Lower lobe of right lung (tissue), 2 donors: ENCODE results near the gene AFF3. TPM values are rescaled to one million over a fixed set of nuclear protein-coding genes. Genes with fewer than 3 reads are reported as not detected.

Experiments
- ATAC-seq, 2 donors: fragments of 200-7000 bp; cut with Tn5 transposase; one replicate each; pipeline ENCODE4 v1.9.1; 2020 to 2022; ENCODE audit warnings: mild to moderate bottlenecking in 2 of 2, moderate library complexity in 2 of 2
- DNase-seq: peaks from one replicate; pipeline ENCODE4 v3.0.0-alpha.2; 2020
- H3K27ac ChIP-seq: fragments of 200-600 bp; one replicate; pipeline ENCODE4 v1.8.0; 2022
- H3K27me3 ChIP-seq: fragments of 200-600 bp; one replicate; pipeline ENCODE4 v1.8.0; 2022; ENCODE audit warnings: low read depth
- H3K36me3 ChIP-seq: fragments of 200-600 bp; one replicate; pipeline ENCODE4 v1.8.0; 2022; ENCODE audit warnings: mild to moderate bottlenecking
- H3K4me1 ChIP-seq: fragments of 200-600 bp; one replicate; pipeline ENCODE4 v1.8.0; 2022
- H3K4me3 ChIP-seq: fragments of 200-600 bp; one replicate; pipeline ENCODE4 v1.8.0; 2022; ENCODE audit warnings: mild to moderate bottlenecking
- H3K9me3 ChIP-seq: fragments of 200-600 bp; one replicate; pipeline ENCODE4 v1.8.0; 2022
- CTCF ChIP-seq: fragments of 200-600 bp; IDR thresholded peaks from one replicate; pipeline ENCODE4 v1.8.0; 2022; ENCODE audit warnings: antibody characterized with exemption, mild to moderate bottlenecking
- intact Hi-C: fragments of 100-400 bp; cut with DNase I; formaldehyde crosslinking; loops from one replicate; pipeline ENCODE4 v1.11.0; 2022
- total RNA-seq: library from RNA; stranded (reverse); fragmentation: NEBNext Ultra II Directional; extraction: Animal tissue kit (Norgen Biotek cat#: 25700); gene quantifications from one replicate; pipeline ENCODE4 v1.2.1, GENCODE V29; 2021
- donor health status: DM: no; HTN: yes; CAD: no; lungs with severe emphysema.

Gene AFF3
- total RNA-seq, 1 donor from 2014 or later = 57.3 TPM

- Histone ChIP-seq H3K4me3 (no peak overlapping the region), H3K27me3 (no peaks in the 10 kb centered on the region), H3K27ac (no peak overlapping the region), H3K9me3 (no peaks in the 10 kb centered on the region), H3K36me3 (no peaks in the 10 kb centered on the region), H3K4me1 (no peaks in the 10 kb centered on the region)
- DNase-seq (no peak), ATAC-seq (no peak)
- no peak for TF ChIP-seq CTCF
- intact Hi-C loops = no loop called here
These were observed 379.7 kb downstream of the AFF3 start for GRCh38 chr2:99762714-99763113.

DNA sequence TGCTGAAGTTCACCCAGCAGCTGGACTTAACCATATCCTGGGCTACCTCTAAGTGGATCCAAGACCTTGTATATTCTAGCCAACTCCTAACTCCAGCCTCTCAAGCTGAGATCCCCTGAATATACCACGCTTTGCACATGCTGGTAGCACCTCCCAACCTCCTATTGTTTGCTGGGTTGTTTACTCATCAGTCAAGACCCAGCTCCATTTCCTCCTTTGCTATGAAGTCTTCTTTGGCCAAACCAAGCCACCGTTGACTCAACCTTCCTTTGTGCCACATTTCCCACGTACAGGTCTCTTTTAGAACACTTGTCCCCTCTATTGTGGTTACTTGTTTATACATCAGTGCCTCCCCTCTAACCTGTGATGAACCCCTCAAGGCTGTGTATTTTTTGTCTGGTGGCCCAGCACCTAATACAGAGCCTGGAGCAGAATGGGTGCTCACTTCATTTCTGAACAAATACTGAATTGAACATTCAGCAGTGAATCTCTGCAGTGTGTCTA is 384.7 kb downstream of the AFF3 start:
- intact Hi-C loops = no loop called here
- no peaks in the 10 kb centered on the region for H3K4me1 ChIP-seq
- no peak for TF ChIP-seq CTCF
- H3K4me3 ChIP-seq = no peak overlapping the region
- H3K36me3 ChIP-seq = no peaks in the 10 kb centered on the region
- no peaks in the 10 kb centered on the region for H3K27me3 ChIP-seq
- DNase-seq (no peak), ATAC-seq (no peak)
- H3K27ac ChIP-seq = no peak overlapping the region
- H3K9me3 ChIP-seq = no peaks in the 10 kb centered on the region

DNA sequence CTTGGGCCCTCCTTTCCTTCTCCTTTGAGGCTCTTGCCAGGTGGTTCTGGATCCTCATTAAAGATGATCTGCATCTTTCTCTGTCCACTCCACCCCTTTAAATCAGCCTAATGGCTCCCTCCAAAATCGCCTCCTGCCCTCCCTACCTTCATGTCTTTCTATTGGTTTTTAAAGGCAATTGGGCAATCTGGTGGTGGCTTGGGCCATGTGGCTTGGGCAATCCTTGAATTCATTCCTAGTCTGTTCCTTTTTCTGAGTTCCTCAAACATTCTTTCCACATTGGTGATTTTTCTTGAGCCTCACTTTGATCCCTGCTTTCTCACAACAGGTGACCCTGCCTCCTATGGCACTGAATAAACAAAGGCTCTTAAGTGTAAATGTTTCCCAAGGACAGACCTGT is 386.3 kb downstream of the AFF3 start:
- DNase-seq (no peak), ATAC-seq (peak; percentile 64 to 69)
- no peak overlapping the region for H3K4me3 ChIP-seq
- no peaks in the 10 kb centered on the region for H3K9me3 ChIP-seq
- intact Hi-C loops = no loop called here
- no peaks in the 10 kb centered on the region for H3K4me1 ChIP-seq
- H3K27me3 ChIP-seq = no peaks in the 10 kb centered on the region
- H3K27ac ChIP-seq = no peak overlapping the region
- H3K36me3 ChIP-seq = no peaks in the 10 kb centered on the region
- no peak for TF ChIP-seq CTCF

DNA sequence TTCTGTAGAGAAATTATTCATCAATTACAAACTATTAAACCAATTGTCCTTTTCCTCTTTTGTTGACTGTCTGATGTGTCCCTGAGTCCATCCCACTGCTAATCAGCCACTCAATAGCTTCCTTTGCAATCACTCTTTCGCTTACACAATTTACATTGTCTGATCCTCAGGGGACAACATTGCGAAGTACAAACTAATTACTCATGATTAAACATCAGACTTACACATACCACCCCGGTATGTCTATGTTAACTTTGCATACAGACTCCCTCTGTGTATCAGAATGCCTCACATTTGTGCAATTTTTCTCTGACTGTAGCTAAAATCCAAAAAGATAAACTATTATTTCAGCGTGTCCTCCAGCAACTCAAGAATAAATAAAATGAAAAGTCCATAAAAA is 388.2 kb downstream of the AFF3 start:
- TF ChIP-seq CTCF = no peak
- H3K4me1 ChIP-seq = no peaks in the 10 kb centered on the region
- no peaks in the 10 kb centered on the region for H3K27me3 ChIP-seq
- no peaks in the 10 kb centered on the region for H3K36me3 ChIP-seq
- H3K9me3 ChIP-seq = no peaks in the 10 kb centered on the region
- intact Hi-C loops = no loop called here
- DNase-seq (no peak), ATAC-seq (no peak)
- H3K4me3 ChIP-seq = no peak overlapping the region
- H3K27ac ChIP-seq = no peak overlapping the region

GRCh38 chr2:99753505-99753904 is 388.9 kb downstream of the AFF3 start:
- no peak for ATAC-seq
- no peaks in the 10 kb centered on the region for H3K36me3 ChIP-seq
- intact Hi-C loops = no loop called here
- TF ChIP-seq CTCF = no peak
- no peak overlapping the region for H3K4me3 ChIP-seq
- H3K27me3 ChIP-seq = no peaks in the 10 kb centered on the region
- DNase-seq = no peak
- no peak overlapping the region for H3K27ac ChIP-seq
- no peaks in the 10 kb centered on the region for H3K9me3 ChIP-seq
- H3K4me1 ChIP-seq = no peaks in the 10 kb centered on the region

GRCh38 chr2:99748344-99748743 is 394.0 kb downstream of the AFF3 start:
- Histone ChIP-seq H3K36me3 (no peaks in the 10 kb centered on the region), H3K27me3 (no peaks in the 10 kb centered on the region), H3K4me3 (no peak overlapping the region), H3K27ac (no peak overlapping the region), H3K4me1 (no peaks in the 10 kb centered on the region), H3K9me3 (no peaks in the 10 kb centered on the region)
- TF ChIP-seq CTCF = no peak
- ATAC-seq (no peak), DNase-seq (no peak)
- intact Hi-C loops = no loop called here
